Neuronal stem cell (in vitro differentiated cells): ENCODE data around the gene GABRR2.
A peak's percentile ranks its signal among the peaks of the same experiment; 100 is the strongest.

Experiments used
- DNase-seq: peaks from one replicate; pipeline ENCODE4 v3.0.0-alpha.2; 2013; ENCODE audit warnings: low spot score
- H2AFZ ChIP-seq: one replicate; pipeline ENCODE4 v1.6.1; 2013; ENCODE audit warnings: mild to moderate bottlenecking, low read length, inconsistent platforms
- H2AK5ac ChIP-seq: 2 replicates; pipeline ENCODE4 v1.6.1; 2013; ENCODE audit warnings: low read depth, mild to moderate bottlenecking, inconsistent platforms, low read length, moderate library complexity, mixed read lengths
- H2BK120ac ChIP-seq: 2 replicates; pipeline ENCODE4 v1.6.1; 2013; ENCODE audit warnings: low read depth, mild to moderate bottlenecking, inconsistent platforms, low read length, moderate library complexity, mixed read lengths
- H2BK12ac ChIP-seq: one replicate; pipeline ENCODE4 v1.6.1; 2013; ENCODE audit warnings: low read length, inconsistent platforms
- H2BK15ac ChIP-seq: 2 replicates; pipeline ENCODE4 v1.6.1; 2013; ENCODE audit warnings: mild to moderate bottlenecking, low read length, inconsistent platforms, mixed read lengths
- H2BK5ac ChIP-seq: one replicate; pipeline ENCODE4 v1.6.1; 2013; ENCODE audit warnings: inconsistent platforms, mild to moderate bottlenecking, low read length, moderate library complexity
- H3K14ac ChIP-seq: one replicate; pipeline ENCODE4 v1.6.1; 2013; ENCODE audit warnings: low read length, inconsistent platforms
- H3K18ac ChIP-seq: 2 replicates; pipeline ENCODE4 v1.6.1; 2013; ENCODE audit warnings: low read length, inconsistent platforms
- H3K23ac ChIP-seq: 2 replicates; pipeline ENCODE4 v1.6.1; 2013; ENCODE audit warnings: low read depth, mild to moderate bottlenecking, mixed read lengths, low read length, inconsistent platforms; ENCODE audit not compliant: poor library complexity
- H3K27ac ChIP-seq: replicated peaks from 3 replicates; pipeline ENCODE4 v1.5.1; 2013; ENCODE audit warnings: low read length, inconsistent platforms
- H3K27me3 ChIP-seq, 3 experiments: 2 replicates each; pipeline ENCODE4 v1.6.1; 2013; ENCODE audit warnings: low read length in 3 of 3, mild to moderate bottlenecking in 2 of 3, inconsistent platforms in 1 of 3, low read depth in 1 of 3, mixed read lengths in 1 of 3, moderate library complexity in 1 of 3; ENCODE audit not compliant: control insufficient read depth in 3 of 3, insufficient read depth in 3 of 3
- H3K36me3 ChIP-seq, 2 donors: replicated peaks in 1 of 2; 2 replicates each; pipeline ENCODE4 v1.6.1; 2013; ENCODE audit warnings: low read length in 2 of 2; ENCODE audit not compliant: control insufficient read depth in 2 of 2, insufficient read depth in 2 of 2
- H3K4ac ChIP-seq: 2 replicates; pipeline ENCODE4 v1.6.1; 2013; ENCODE audit warnings: inconsistent platforms, mild to moderate bottlenecking, low read length, moderate library complexity
- H3K4me1 ChIP-seq, 2 donors: 1 replicate in 1 of 2; 2 replicates in 1 of 2; pipeline ENCODE4 v1.6.1; 2013; ENCODE audit warnings: low read length in 2 of 2, low read depth in 1 of 2; ENCODE audit not compliant: control insufficient read depth in 2 of 2, insufficient read depth in 1 of 2
- H3K4me2 ChIP-seq: one replicate; pipeline ENCODE4 v1.6.1; 2013; ENCODE audit warnings: mild to moderate bottlenecking, low read length, inconsistent platforms; ENCODE audit not compliant: insufficient read depth, poor library complexity, severe bottlenecking
- H3K4me3 ChIP-seq, 2 donors: 2 replicates each; pipeline ENCODE4 v1.5.1; 2013; ENCODE audit warnings: low read length in 2 of 2, mild to moderate bottlenecking in 2 of 2, inconsistent platforms in 1 of 2, moderate library complexity in 1 of 2
- H3K79me1 ChIP-seq: one replicate; pipeline ENCODE4 v1.6.1; 2013; ENCODE audit warnings: low read depth, mild to moderate bottlenecking, inconsistent platforms, low read length, moderate library complexity
- H3K9ac ChIP-seq: one replicate; pipeline ENCODE4 v1.6.1; 2013; ENCODE audit warnings: mild to moderate bottlenecking, low read depth, low read length, inconsistent platforms; ENCODE audit not compliant: poor library complexity
- H3K9me3 ChIP-seq, 2 donors: replicated peaks in 1 of 2; 2 replicates each; pipeline versions ENCODE3 to v1.6.1; 2013; ENCODE audit warnings: low read length in 2 of 2, mild to moderate bottlenecking in 2 of 2, inconsistent platforms in 1 of 2, low read depth in 1 of 2, mixed read lengths in 1 of 2, moderate library complexity in 1 of 2; ENCODE audit not compliant: control insufficient read depth in 2 of 2, insufficient read depth in 1 of 2
- H4K8ac ChIP-seq: one replicate; pipeline ENCODE4 v1.6.1; 2013; ENCODE audit warnings: low read depth, mild to moderate bottlenecking, inconsistent platforms, low read length, moderate library complexity
- H4K91ac ChIP-seq: one replicate; pipeline ENCODE4 v1.6.1; 2013; ENCODE audit warnings: low read length, low read depth, mild to moderate bottlenecking, inconsistent platforms; ENCODE audit not compliant: poor library complexity
- WGBS, 2 donors: extraction: QIAGEN DNeasy Blood & Tissue Kit; methylation state at CpG; one replicate each; pipeline ENCODE4 v1.1.7; 2013; ENCODE audit warnings: missing lambda C conversion rate in 2 of 2, mixed read lengths in 1 of 2; ENCODE audit not compliant: insufficient read length in 2 of 2, insufficient replicate concordance in 1 of 2; ENCODE audit errors: extremely low coverage in 2 of 2; 5-methylcytosine and 5-hydroxymethylcytosine counted together

GABRR2 gene

DNA sequence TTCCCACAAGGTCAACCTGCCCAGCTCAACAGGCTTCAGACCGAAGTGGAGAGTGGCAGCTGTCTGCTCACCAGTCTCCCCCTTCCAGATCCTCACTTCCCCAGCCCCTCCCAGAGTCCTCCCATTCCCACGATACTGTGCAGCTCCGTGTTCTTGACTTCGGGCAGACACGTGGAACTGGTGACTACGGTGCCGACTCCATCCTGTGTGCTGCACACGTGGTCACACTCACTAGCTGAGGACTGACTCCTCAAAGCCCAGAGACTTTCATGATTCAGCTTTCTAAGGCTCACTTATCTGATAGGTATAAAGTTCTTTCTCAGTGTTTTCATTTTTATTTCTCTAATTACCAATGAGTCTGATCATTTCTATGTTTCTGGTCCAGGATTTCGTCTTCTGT, 32.4 kb downstream of the GABRR2 start:
- Histone ChIP-seq H3K36me3 (no peaks in the 10 kb centered on the region), H2AFZ (no peak overlapping the region), H2BK120ac (no peak overlapping the region), H3K9ac (no peak overlapping the region), H2BK5ac (no peak overlapping the region), H3K27ac (no peak overlapping the region), H4K8ac (no peak overlapping the region), H3K9me3 (no peaks in the 10 kb centered on the region), H3K4me1 (peaks cover 8 to 10% of the 10 kb centered on the region in 2 donors), H2AK5ac (no peak overlapping the region), H3K14ac (peak overlapping the region; percentile 95), H2BK12ac (no peak overlapping the region), H3K18ac (no peak overlapping the region), H3K4me2 (no peak overlapping the region), H3K4me3 (no peak overlapping the region), H3K23ac (no peak overlapping the region), H3K27me3 (no peaks in the 10 kb centered on the region), H2BK15ac (no peak overlapping the region), H4K91ac (no peak overlapping the region), H3K4ac (no peak overlapping the region), H3K79me1 (no peaks in the 10 kb centered on the region)
- no CpG with 5 or more reads among the region's 9 CpGs for WGBS, 2 donors
- DNase-seq = no peak

DNA sequence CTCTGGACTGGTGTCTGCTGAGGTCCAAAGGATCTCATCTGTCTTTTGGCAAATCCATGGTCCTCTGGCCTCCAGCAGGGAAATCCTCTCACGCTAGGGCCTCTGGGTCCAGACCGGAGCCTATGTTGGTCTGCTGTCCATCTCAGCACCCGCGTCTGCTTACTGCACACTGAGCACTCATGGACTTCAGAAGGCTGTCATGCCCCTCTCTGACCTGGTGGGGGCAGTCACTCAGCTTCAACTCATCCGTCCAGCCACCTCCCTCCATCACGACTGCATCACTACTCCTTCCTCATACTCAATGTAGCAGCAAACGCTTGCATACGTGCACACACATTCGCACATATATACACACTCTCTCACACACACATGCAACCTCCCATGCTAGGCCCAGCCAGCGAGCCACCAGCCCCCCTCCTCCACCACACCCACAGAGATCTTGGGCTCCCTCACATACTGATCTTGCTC, 33.3 kb downstream of the GABRR2 start:
- no peak overlapping the region for H2AK5ac ChIP-seq
- DNase-seq = peak; percentile 20
- H3K9ac ChIP-seq = no peak overlapping the region
- H3K4me1 ChIP-seq = peaks cover 4 to 6% of the 10 kb centered on the region in 2 donors
- H3K4me2 ChIP-seq = no peak overlapping the region
- H3K27me3 ChIP-seq = no peaks in the 10 kb centered on the region
- no peak overlapping the region for H3K27ac ChIP-seq
- no peak overlapping the region for H2BK120ac ChIP-seq
- no peaks in the 10 kb centered on the region for H3K9me3 ChIP-seq
- H2BK5ac ChIP-seq = no peak overlapping the region
- H2BK12ac ChIP-seq = no peak overlapping the region
- H2AFZ ChIP-seq = no peak overlapping the region
- H3K79me1 ChIP-seq = no peaks in the 10 kb centered on the region
- H3K36me3 ChIP-seq = no peaks in the 10 kb centered on the region
- no peak overlapping the region for H3K18ac ChIP-seq
- H3K4me3 ChIP-seq = no peak overlapping the region
- no CpG with 5 or more reads among the region's 10 CpGs for WGBS, 2 donors
- H2BK15ac ChIP-seq = no peak overlapping the region
- H3K23ac ChIP-seq = no peak overlapping the region
- peak overlapping the region; percentile 44 for H4K8ac ChIP-seq
- no peak overlapping the region for H4K91ac ChIP-seq
- no peak overlapping the region for H3K4ac ChIP-seq
- H3K14ac ChIP-seq = no peak overlapping the region

DNA sequence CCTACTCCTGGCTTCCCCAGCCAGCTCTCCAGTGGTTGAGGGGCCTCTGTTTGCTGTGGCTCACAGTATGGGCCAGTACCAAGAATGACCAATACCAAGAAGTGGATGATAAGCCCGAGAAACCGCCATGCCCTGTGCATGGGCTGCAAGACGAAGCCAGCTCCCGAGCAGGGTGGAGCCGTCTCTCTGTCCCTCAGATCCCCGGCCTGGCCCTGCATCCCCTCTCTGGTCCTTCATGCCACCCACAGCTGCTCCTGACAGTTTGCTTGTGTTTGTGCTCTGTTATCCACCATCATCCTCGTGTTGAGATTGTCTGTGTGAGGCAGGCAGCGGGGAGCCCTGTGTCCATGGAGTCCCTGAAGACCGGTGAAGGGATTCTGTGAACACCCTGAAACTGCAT, 36.1 kb downstream of the GABRR2 start:
- H4K8ac ChIP-seq = no peak overlapping the region
- no peak overlapping the region for H3K27ac ChIP-seq
- no CpG with 5 or more reads among the region's 9 CpGs for WGBS, 2 donors
- no peak overlapping the region for H3K4me3 ChIP-seq
- peak overlapping the region; percentile 41 for H3K14ac ChIP-seq
- peaks cover 0 to 6% (median 0%) of the 10 kb centered on the region in 3 experiments for H3K27me3 ChIP-seq
- no peaks in the 10 kb centered on the region for H3K4me1 ChIP-seq
- H2AFZ ChIP-seq = no peak overlapping the region
- H3K4me2 ChIP-seq = no peak overlapping the region
- no peak overlapping the region for H2BK15ac ChIP-seq
- H3K79me1 ChIP-seq = no peaks in the 10 kb centered on the region
- H4K91ac ChIP-seq = no peak overlapping the region
- H2BK12ac ChIP-seq = no peak overlapping the region
- no peak overlapping the region for H3K4ac ChIP-seq
- peak overlapping the region; percentile 42 for H2BK120ac ChIP-seq
- no peak overlapping the region for H2BK5ac ChIP-seq
- H2AK5ac ChIP-seq = no peak overlapping the region
- no peak overlapping the region for H3K9ac ChIP-seq
- H3K23ac ChIP-seq = no peak overlapping the region
- H3K18ac ChIP-seq = peak overlapping the region; percentile 27
- H3K36me3 ChIP-seq = no peaks in the 10 kb centered on the region
- no peak for DNase-seq
- H3K9me3 ChIP-seq = no peaks in the 10 kb centered on the region

DNA sequence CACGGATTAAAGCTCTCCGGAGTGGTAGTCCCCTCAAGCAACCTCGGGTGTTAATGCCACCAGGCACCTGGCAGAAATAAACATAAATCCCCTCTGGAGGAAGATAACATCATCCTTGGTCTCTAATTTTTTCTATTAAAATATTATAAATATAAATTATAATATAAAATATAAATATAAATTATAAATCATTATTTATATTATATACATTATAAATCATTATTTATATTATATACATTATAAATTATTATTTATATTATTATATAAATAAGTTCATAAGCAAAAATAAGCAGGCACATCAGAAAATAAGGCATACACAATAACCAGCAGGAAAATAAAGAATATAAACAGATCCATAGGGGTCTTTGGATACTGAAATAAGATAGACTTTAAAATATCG, 39.2 kb downstream of the GABRR2 start:
- no peak overlapping the region for H3K4me2 ChIP-seq
- no peaks in the 10 kb centered on the region for H3K4me1 ChIP-seq
- no peaks in the 10 kb centered on the region for H3K9me3 ChIP-seq
- H2BK120ac ChIP-seq = no peak overlapping the region
- no peak overlapping the region for H3K9ac ChIP-seq
- no peak overlapping the region for H3K27ac ChIP-seq
- H3K23ac ChIP-seq = no peak overlapping the region
- no peak overlapping the region for H3K4me3 ChIP-seq
- no peak overlapping the region for H2BK15ac ChIP-seq
- DNase-seq = no peak
- H2AK5ac ChIP-seq = no peak overlapping the region
- H3K4ac ChIP-seq = no peak overlapping the region
- no peak overlapping the region for H3K14ac ChIP-seq
- no peaks in the 10 kb centered on the region for H3K79me1 ChIP-seq
- WGBS, 2 donors = no CpG with 5 or more reads among the region's 4 CpGs
- no peak overlapping the region for H4K8ac ChIP-seq
- no peak overlapping the region for H2BK5ac ChIP-seq
- H4K91ac ChIP-seq = no peak overlapping the region
- peaks cover 0 to 18% (median 0%) of the 10 kb centered on the region in 3 experiments for H3K27me3 ChIP-seq
- H2BK12ac ChIP-seq = no peak overlapping the region
- no peak overlapping the region for H3K18ac ChIP-seq
- no peaks in the 10 kb centered on the region for H3K36me3 ChIP-seq
- no peak overlapping the region for H2AFZ ChIP-seq
